Neuronal stem cell (in vitro differentiated cells): ENCODE measurements around the gene CPT1A.

Experiments
- DNase-seq: peaks from one replicate; pipeline ENCODE4 v3.0.0-alpha.2; 2013; ENCODE audit warnings: low spot score
- H2AFZ ChIP-seq: one replicate; pipeline ENCODE4 v1.6.1; 2013; ENCODE audit warnings: mild to moderate bottlenecking, low read length, inconsistent platforms
- H2AK5ac ChIP-seq: 2 replicates; pipeline ENCODE4 v1.6.1; 2013; ENCODE audit warnings: low read depth, mild to moderate bottlenecking, inconsistent platforms, low read length, moderate library complexity, mixed read lengths
- H2BK120ac ChIP-seq: 2 replicates; pipeline ENCODE4 v1.6.1; 2013; ENCODE audit warnings: low read depth, mild to moderate bottlenecking, inconsistent platforms, low read length, moderate library complexity, mixed read lengths
- H2BK12ac ChIP-seq: one replicate; pipeline ENCODE4 v1.6.1; 2013; ENCODE audit warnings: low read length, inconsistent platforms
- H2BK15ac ChIP-seq: 2 replicates; pipeline ENCODE4 v1.6.1; 2013; ENCODE audit warnings: mild to moderate bottlenecking, low read length, inconsistent platforms, mixed read lengths
- H2BK5ac ChIP-seq: one replicate; pipeline ENCODE4 v1.6.1; 2013; ENCODE audit warnings: inconsistent platforms, mild to moderate bottlenecking, low read length, moderate library complexity
- H3K14ac ChIP-seq: one replicate; pipeline ENCODE4 v1.6.1; 2013; ENCODE audit warnings: low read length, inconsistent platforms
- H3K18ac ChIP-seq: 2 replicates; pipeline ENCODE4 v1.6.1; 2013; ENCODE audit warnings: low read length, inconsistent platforms
- H3K23ac ChIP-seq: 2 replicates; pipeline ENCODE4 v1.6.1; 2013; ENCODE audit warnings: low read depth, mild to moderate bottlenecking, mixed read lengths, low read length, inconsistent platforms; ENCODE audit not compliant: poor library complexity
- H3K27ac ChIP-seq: replicated peaks from 3 replicates; pipeline ENCODE4 v1.5.1; 2013; ENCODE audit warnings: low read length, inconsistent platforms
- H3K27me3 ChIP-seq, 3 experiments: 2 replicates each; pipeline ENCODE4 v1.6.1; 2013; ENCODE audit warnings: low read length in 3 of 3, mild to moderate bottlenecking in 2 of 3, inconsistent platforms in 1 of 3, low read depth in 1 of 3, mixed read lengths in 1 of 3, moderate library complexity in 1 of 3; ENCODE audit not compliant: control insufficient read depth in 3 of 3, insufficient read depth in 3 of 3
- H3K36me3 ChIP-seq, 2 donors: replicated peaks in 1 of 2; 2 replicates each; pipeline ENCODE4 v1.6.1; 2013; ENCODE audit warnings: low read length in 2 of 2; ENCODE audit not compliant: control insufficient read depth in 2 of 2, insufficient read depth in 2 of 2
- H3K4ac ChIP-seq: 2 replicates; pipeline ENCODE4 v1.6.1; 2013; ENCODE audit warnings: inconsistent platforms, mild to moderate bottlenecking, low read length, moderate library complexity
- H3K4me1 ChIP-seq, 2 donors: 1 replicate in 1 of 2; 2 replicates in 1 of 2; pipeline ENCODE4 v1.6.1; 2013; ENCODE audit warnings: low read length in 2 of 2, low read depth in 1 of 2; ENCODE audit not compliant: control insufficient read depth in 2 of 2, insufficient read depth in 1 of 2
- H3K4me2 ChIP-seq: one replicate; pipeline ENCODE4 v1.6.1; 2013; ENCODE audit warnings: mild to moderate bottlenecking, low read length, inconsistent platforms; ENCODE audit not compliant: insufficient read depth, poor library complexity, severe bottlenecking
- H3K4me3 ChIP-seq, 2 donors: 2 replicates each; pipeline ENCODE4 v1.5.1; 2013; ENCODE audit warnings: low read length in 2 of 2, mild to moderate bottlenecking in 2 of 2, inconsistent platforms in 1 of 2, moderate library complexity in 1 of 2
- H3K79me1 ChIP-seq: one replicate; pipeline ENCODE4 v1.6.1; 2013; ENCODE audit warnings: low read depth, mild to moderate bottlenecking, inconsistent platforms, low read length, moderate library complexity
- H3K9ac ChIP-seq: one replicate; pipeline ENCODE4 v1.6.1; 2013; ENCODE audit warnings: mild to moderate bottlenecking, low read depth, low read length, inconsistent platforms; ENCODE audit not compliant: poor library complexity
- H3K9me3 ChIP-seq, 2 donors: replicated peaks in 1 of 2; 2 replicates each; pipeline versions ENCODE3 to v1.6.1; 2013; ENCODE audit warnings: low read length in 2 of 2, mild to moderate bottlenecking in 2 of 2, inconsistent platforms in 1 of 2, low read depth in 1 of 2, mixed read lengths in 1 of 2, moderate library complexity in 1 of 2; ENCODE audit not compliant: control insufficient read depth in 2 of 2, insufficient read depth in 1 of 2
- H4K8ac ChIP-seq: one replicate; pipeline ENCODE4 v1.6.1; 2013; ENCODE audit warnings: low read depth, mild to moderate bottlenecking, inconsistent platforms, low read length, moderate library complexity
- H4K91ac ChIP-seq: one replicate; pipeline ENCODE4 v1.6.1; 2013; ENCODE audit warnings: low read length, low read depth, mild to moderate bottlenecking, inconsistent platforms; ENCODE audit not compliant: poor library complexity
- WGBS, 2 donors: extraction: QIAGEN DNeasy Blood & Tissue Kit; methylation state at CpG; one replicate each; pipeline ENCODE4 v1.1.7; 2013; ENCODE audit warnings: missing lambda C conversion rate in 2 of 2, mixed read lengths in 1 of 2; ENCODE audit not compliant: insufficient read length in 2 of 2, insufficient replicate concordance in 1 of 2; ENCODE audit errors: extremely low coverage in 2 of 2; 5-methylcytosine and 5-hydroxymethylcytosine counted together

Gene CPT1A

DNA sequence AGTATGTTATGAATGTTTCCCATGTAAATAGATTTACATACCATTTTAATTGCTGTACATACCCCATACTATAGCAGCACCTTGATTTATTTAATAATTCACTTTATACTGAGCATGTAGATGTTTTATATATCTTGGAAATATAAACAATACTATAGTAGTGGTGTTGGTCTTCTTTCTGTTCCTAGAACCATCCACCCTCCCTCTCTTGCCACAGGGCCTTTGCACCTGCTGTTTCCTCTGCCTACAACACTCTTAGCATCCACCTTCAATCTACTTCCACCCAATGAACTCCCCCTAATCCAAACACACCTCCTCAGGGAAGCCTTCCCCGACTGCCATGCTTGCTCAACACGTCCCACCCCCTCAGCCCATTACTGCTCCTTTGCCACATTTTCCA lies 120.6 kb downstream of the CPT1A start:
- H3K4me1 ChIP-seq = no peaks in the 10 kb centered on the region
- no peak overlapping the region for H3K4me2 ChIP-seq
- no peak overlapping the region for H4K8ac ChIP-seq
- H3K23ac ChIP-seq = no peak overlapping the region
- no peak overlapping the region for H3K4ac ChIP-seq
- H3K79me1 ChIP-seq = no peaks in the 10 kb centered on the region
- H2BK5ac ChIP-seq = no peak overlapping the region
- no peak overlapping the region for H2BK15ac ChIP-seq
- WGBS, 2 donors = no CpG with 5 or more reads among the region's 2 CpGs
- no peak overlapping the region for H2AFZ ChIP-seq
- no peak overlapping the region for H2AK5ac ChIP-seq
- H3K27me3 ChIP-seq = peaks cover 0 to 4% (median 0%) of the 10 kb centered on the region in 3 experiments
- no peak overlapping the region for H2BK12ac ChIP-seq
- no peak for DNase-seq
- no peaks in the 10 kb centered on the region for H3K36me3 ChIP-seq
- H2BK120ac ChIP-seq = no peak overlapping the region
- H3K9me3 ChIP-seq = peaks cover 2 to 10% of the 10 kb centered on the region in 2 donors
- peak overlapping the region in 1 of 2 donors; percentile 34 for H3K4me3 ChIP-seq
- H3K27ac ChIP-seq = no peak overlapping the region
- no peak overlapping the region for H3K14ac ChIP-seq
- no peak overlapping the region for H3K18ac ChIP-seq
- no peak overlapping the region for H4K91ac ChIP-seq
- no peak overlapping the region for H3K9ac ChIP-seq

DNA sequence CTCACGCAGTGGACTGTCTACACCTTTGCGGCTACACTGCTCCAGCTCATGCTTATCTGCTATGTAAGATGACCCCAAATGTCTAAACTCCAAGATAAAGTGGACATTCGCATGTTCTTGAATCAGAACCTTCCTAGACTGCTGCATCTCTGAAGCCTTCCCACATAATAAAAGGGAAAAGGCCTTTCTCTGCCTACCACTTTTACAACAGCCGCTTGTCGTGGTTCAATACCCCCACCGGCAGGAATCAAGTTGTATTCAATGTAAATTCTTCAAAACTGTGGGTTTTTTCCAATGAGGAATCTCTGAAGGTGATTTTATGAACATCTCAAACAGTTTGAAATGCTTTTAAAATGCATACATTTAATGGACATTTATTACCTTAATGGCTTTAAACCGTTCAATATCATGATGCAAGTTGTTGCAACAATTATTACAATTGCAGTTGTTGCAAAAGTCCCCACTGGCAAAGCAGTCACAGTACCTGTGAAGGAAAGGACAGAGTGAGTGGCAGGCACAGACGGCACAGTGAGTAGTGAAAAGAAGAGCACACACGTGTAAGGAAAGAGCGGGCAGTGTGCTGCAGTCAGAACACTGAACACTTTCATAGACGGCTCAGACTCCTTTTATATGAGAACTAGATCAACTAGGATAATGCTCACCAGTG lies 126.1 kb downstream of the CPT1A start:
- Histone ChIP-seq H4K91ac (no peak overlapping the region), H3K4me3 (no peak overlapping the region), H3K18ac (no peak overlapping the region), H3K79me1 (no peaks in the 10 kb centered on the region), H2AK5ac (no peak overlapping the region), H3K23ac (no peak overlapping the region), H4K8ac (no peak overlapping the region), H3K27me3 (peaks cover 0 to 26% (median 5%) of the 10 kb centered on the region in 3 experiments), H3K27ac (no peak overlapping the region), H2BK5ac (no peak overlapping the region), H3K4ac (no peak overlapping the region), H3K9ac (no peak overlapping the region), H3K4me1 (peaks cover 3 to 11% of the 10 kb centered on the region in 2 donors), H3K4me2 (no peak overlapping the region), H3K9me3 (peaks cover 5 to 8% of the 10 kb centered on the region in 2 donors), H2BK120ac (no peak overlapping the region), H3K14ac (no peak overlapping the region), H2AFZ (no peak overlapping the region), H2BK15ac (no peak overlapping the region), H2BK12ac (no peak overlapping the region), H3K36me3 (no peaks in the 10 kb centered on the region)
- no peak for DNase-seq
- no CpG with 5 or more reads among the region's 11 CpGs for WGBS, 2 donors

DNA sequence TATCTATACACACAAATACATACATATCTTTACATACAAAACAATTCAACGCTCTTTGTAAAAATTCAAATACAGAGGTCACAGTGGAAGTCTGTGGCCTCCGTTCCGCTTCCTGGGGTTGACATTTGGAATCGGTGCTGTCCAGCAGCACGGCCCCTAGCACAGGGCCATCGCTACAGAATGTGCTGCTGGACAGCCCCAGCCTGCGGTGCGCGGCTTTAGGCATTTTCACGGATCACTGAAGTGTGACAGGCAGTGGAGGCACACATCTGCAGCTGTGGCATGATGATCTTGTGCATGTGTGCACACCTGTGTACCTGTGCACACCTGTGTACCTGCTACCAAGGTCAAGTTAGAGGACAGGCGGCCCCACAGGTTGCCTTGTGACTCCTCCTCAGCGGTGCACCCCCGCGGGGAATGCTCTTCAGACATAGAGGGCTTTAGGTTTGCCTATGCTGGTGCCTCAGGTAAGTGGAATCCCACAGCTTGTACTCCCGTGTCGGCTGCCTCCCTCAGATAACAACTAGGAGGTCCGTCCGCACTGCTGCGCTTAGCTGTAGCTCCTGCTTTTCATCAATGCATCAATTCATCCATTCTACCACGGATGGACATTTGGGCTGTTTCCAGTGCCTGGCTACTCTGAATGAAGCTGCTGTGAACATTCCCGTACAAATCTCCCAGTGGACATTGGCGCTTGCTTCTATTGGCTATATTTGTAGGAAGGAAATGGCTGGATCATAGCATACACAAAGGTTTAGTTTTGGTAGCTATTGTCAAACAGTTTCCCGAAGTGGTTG lies 127.5 kb downstream of the CPT1A start:
- peaks cover 8 to 13% of the 10 kb centered on the region in 2 donors for H3K4me1 ChIP-seq
- peaks cover 3 to 5% of the 10 kb centered on the region in 2 donors for H3K9me3 ChIP-seq
- H3K4me3 ChIP-seq = no peak overlapping the region
- no peak overlapping the region for H2AK5ac ChIP-seq
- no peak overlapping the region for H3K18ac ChIP-seq
- H3K79me1 ChIP-seq = no peaks in the 10 kb centered on the region
- H3K36me3 ChIP-seq = no peaks in the 10 kb centered on the region
- no peak overlapping the region for H3K23ac ChIP-seq
- H4K91ac ChIP-seq = no peak overlapping the region
- peaks cover 0 to 32% (median 7%) of the 10 kb centered on the region in 3 experiments for H3K27me3 ChIP-seq
- H2AFZ ChIP-seq = no peak overlapping the region
- no peak overlapping the region for H3K14ac ChIP-seq
- H2BK5ac ChIP-seq = no peak overlapping the region
- no peak for DNase-seq
- H3K4ac ChIP-seq = no peak overlapping the region
- no peak overlapping the region for H3K4me2 ChIP-seq
- no peak overlapping the region for H3K27ac ChIP-seq
- no peak overlapping the region for H4K8ac ChIP-seq
- no peak overlapping the region for H3K9ac ChIP-seq
- no peak overlapping the region for H2BK15ac ChIP-seq
- WGBS, 2 donors = 100% methylated on average over 1 of the region's 23 CpGs; no CpG with 5 or more reads in 1 of the 2 donors
- no peak overlapping the region for H2BK120ac ChIP-seq
- H2BK12ac ChIP-seq = no peak overlapping the region

DNA sequence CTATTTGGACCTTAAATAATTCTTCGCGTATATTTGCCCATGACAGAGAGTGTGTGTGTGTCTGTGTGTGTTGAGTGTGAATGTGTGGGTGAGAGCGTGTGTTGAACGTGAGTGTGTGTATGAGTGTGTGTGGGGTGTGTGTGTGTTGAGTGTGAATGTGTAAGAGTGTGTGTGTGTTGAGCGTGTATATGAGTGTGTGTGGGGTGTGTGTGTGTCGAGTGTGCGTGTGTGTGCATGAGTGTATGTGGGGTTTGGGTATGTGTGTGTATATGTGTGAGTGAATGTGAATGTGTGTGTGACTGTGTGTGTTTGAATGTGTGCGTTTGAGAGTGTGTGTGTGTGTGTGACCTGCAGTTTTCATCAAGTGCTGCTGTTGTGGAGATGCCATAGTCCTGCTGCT lies 130.6 kb downstream of the CPT1A start:
- Histone ChIP-seq H3K23ac (no peak overlapping the region), H2BK5ac (no peak overlapping the region), H3K4me1 (peaks cover 15 to 22% of the 10 kb centered on the region in 2 donors), H3K9me3 (peaks cover 0 to 3% of the 10 kb centered on the region in 2 donors), H2BK120ac (no peak overlapping the region), H3K14ac (peak overlapping the region; percentile 59), H3K4me2 (no peak overlapping the region), H4K91ac (no peak overlapping the region), H2BK15ac (no peak overlapping the region), H3K27ac (no peak overlapping the region), H3K27me3 (peaks cover 0 to 38% (median 13%) of the 10 kb centered on the region in 3 experiments), H2AK5ac (no peak overlapping the region), H3K18ac (no peak overlapping the region), H3K36me3 (no peaks in the 10 kb centered on the region), H3K4me3 (no peak overlapping the region), H3K79me1 (no peaks in the 10 kb centered on the region), H3K9ac (peak overlapping the region; percentile 64), H2BK12ac (no peak overlapping the region), H2AFZ (no peak overlapping the region), H4K8ac (no peak overlapping the region), H3K4ac (no peak overlapping the region)
- 100% methylated on average over 3 to 6 of the region's 8 CpGs for WGBS, 2 donors
- DNase-seq = no peak
